HEK293T (cell line): ENCODE measurements around the gene MOK.

Source experiments
- ARNT ChIP-seq: fragments of 450-650 bp; IDR thresholded peaks from 2 replicates; pipeline ENCODE4 v1.6.1; 2017; ENCODE audit warnings: mild to moderate bottlenecking
- BHLHE40 ChIP-seq: fragments of 450-650 bp; IDR thresholded peaks from 2 replicates; pipeline ENCODE4 v1.6.1; 2016; ENCODE audit warnings: mild to moderate bottlenecking, moderate library complexity, borderline replicate concordance
- CTBP1 ChIP-seq: fragments of 450-650 bp; IDR thresholded peaks from 2 replicates; pipeline ENCODE4 v1.6.1; 2016; ENCODE audit warnings: borderline replicate concordance
- ELF4 ChIP-seq: fragments of 450-650 bp; IDR thresholded peaks from 2 replicates; pipeline ENCODE4 v1.6.1; 2017; ENCODE audit warnings: antibody characterized with exemption
- FOXA1 ChIP-seq: fragments of 450-650 bp; IDR thresholded peaks from 2 replicates; pipeline ENCODE4 v1.6.1; 2016; ENCODE audit warnings: mild to moderate bottlenecking
- FOXK2 ChIP-seq: fragments of 450-650 bp; IDR thresholded peaks from 2 replicates; pipeline ENCODE4 v1.6.1; 2016; ENCODE audit warnings: mild to moderate bottlenecking
- FOXM1 ChIP-seq: fragments of 450-650 bp; IDR thresholded peaks from 2 replicates; pipeline ENCODE4 v1.6.1; 2017; ENCODE audit warnings: mild to moderate bottlenecking, borderline replicate concordance
- HDGF ChIP-seq: fragments of 450-650 bp; IDR thresholded peaks from 2 replicates; pipeline ENCODE4 v1.6.1; 2017; ENCODE audit warnings: antibody characterized with exemption, borderline replicate concordance
- SP1 ChIP-seq: fragments of 450-650 bp; IDR thresholded peaks from 2 replicates; pipeline ENCODE4 v1.6.1; 2017
- TARDBP ChIP-seq: fragments of 450-650 bp; IDR thresholded peaks from 2 replicates; pipeline ENCODE4 v1.6.1; 2016
- ZNF384 ChIP-seq: fragments of 450-650 bp; IDR thresholded peaks from 2 replicates; pipeline ENCODE4 v1.6.1; 2016
- TF ChIP-seq, protein P1 (sequence below): fragments of 450-650 bp; IDR thresholded peaks from 2 replicates; pipeline ENCODE4 v1.6.1; 2016

DNA sequence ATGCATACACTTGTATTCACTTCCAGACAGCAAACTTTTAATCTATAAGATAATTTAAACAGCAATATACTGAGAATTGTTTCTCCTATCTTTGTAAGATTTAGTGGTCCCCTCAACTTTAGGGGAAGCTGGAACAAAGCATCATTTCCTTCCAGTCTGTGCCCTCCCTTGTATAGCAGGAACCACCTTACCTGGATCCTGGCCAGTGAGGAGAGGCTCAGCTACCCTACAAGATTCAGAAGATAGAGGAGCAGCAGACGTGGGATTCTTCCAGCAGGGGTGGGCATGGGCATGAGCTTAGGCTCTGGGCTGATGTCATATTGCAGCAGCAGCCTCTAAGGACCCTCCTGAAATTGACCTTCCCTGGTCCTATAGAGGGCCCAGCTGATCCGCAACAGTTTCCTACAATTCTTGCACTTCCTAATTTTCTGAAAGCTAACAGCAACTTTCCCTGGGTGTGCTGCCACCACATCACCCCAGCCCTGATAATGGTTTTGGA lies 21.3 kb downstream of the MOK start:
- TF ChIP-seq HDGF: no peak
- TF ChIP-seq, protein P1, sequence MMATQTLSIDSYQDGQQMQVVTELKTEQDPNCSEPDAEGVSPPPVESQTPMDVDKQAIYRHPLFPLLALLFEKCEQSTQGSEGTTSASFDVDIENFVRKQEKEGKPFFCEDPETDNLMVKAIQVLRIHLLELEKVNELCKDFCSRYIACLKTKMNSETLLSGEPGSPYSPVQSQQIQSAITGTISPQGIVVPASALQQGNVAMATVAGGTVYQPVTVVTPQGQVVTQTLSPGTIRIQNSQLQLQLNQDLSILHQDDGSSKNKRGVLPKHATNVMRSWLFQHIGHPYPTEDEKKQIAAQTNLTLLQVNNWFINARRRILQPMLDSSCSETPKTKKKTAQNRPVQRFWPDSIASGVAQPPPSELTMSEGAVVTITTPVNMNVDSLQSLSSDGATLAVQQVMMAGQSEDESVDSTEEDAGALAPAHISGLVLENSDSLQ: no peak
- no peak for TF ChIP-seq BHLHE40
- TF ChIP-seq SP1: no peak
- TF ChIP-seq FOXM1: no peak
- no peak for TF ChIP-seq ZNF384
- no peak for TF ChIP-seq TARDBP
- TF ChIP-seq FOXA1: no peak
- TF ChIP-seq ELF4: no peak
- TF ChIP-seq ARNT: no peak
- TF ChIP-seq CTBP1: no peak
- TF ChIP-seq FOXK2: no peak
